ENCODE data around the gene GPR55. TPM values are rescaled to one million over a fixed set of nuclear protein-coding genes. Genes with fewer than 3 reads are reported as not detected.

The GPR55 gene
- total and polyA plus RNA-seq, 2 of the 4 experiments (the other 2 are of a cell fraction): 0.03 TPM; not detected in 1

GRCh38 chr2:230942920-230943896 is 18.2 kb upstream of the GPR55 start:
- ChIA-PET POLR2A (ENCODE audit: unreplicated experiment) (no interaction called here), CTCF (no interaction called here)
- in situ Hi-C loops (cut with MboI; ENCODE audit: low sequenced_read_pairs): no loop called here
- no peak overlapping the region for H2AK9ac ChIP-seq (replicated peaks; ENCODE audit: low read depth, low read length, poor library complexity)
- intact Hi-C loops (cut with micrococcal nuclease): no loop called here
- 52% methylated on average over 4 of the region's 19 CpGs; no CpG with 5 or more reads in 1 of the 2 experiments for WGBS, 2 experiments (ENCODE audit: extremely low coverage in 2 of 2, insufficient read length in 1 of 2)
- no peaks in the 10 kb centered on the region for H3K79me1 ChIP-seq (ENCODE audit: low read depth in 1 of 2, low read length in 2 of 2)
- H3K36me3 ChIP-seq (ENCODE audit: control insufficient read depth, insufficient read depth, low read length): no peaks in the 10 kb centered on the region
- H2AFZ ChIP-seq (replicated peaks; ENCODE audit: low read length, poor library complexity): no peak overlapping the region
- H4K8ac ChIP-seq (ENCODE audit: low read depth in 2 of 2, low read length in 2 of 2): no peak overlapping the region
- H4K91ac ChIP-seq (ENCODE audit: insufficient read depth, low read depth, low read length): no peak overlapping the region
- H3K9me1 ChIP-seq (ENCODE audit: insufficient read depth, low read length): no peaks in the 10 kb centered on the region
- no peaks in the 10 kb centered on the region for H3K4me1 ChIP-seq (ENCODE audit: control insufficient read depth, insufficient read depth, low read length)
- no peak overlapping the region for H3K4me3 ChIP-seq (ENCODE audit: insufficient read depth, low read depth, low read length)
- H3K4ac ChIP-seq (ENCODE audit: low read depth, low read length): no peak overlapping the region
- no peak overlapping the region for H2BK20ac ChIP-seq (ENCODE audit: low read depth, low read length)
- no peak overlapping the region for H2BK120ac ChIP-seq (ENCODE audit: low read depth, low read length)
- H3K56ac ChIP-seq (ENCODE audit: extremely low read depth, insufficient read depth, low read length): no peak overlapping the region
- no peak overlapping the region for H4K5ac ChIP-seq (ENCODE audit: low read depth, low read length)
- H3K23ac ChIP-seq (ENCODE audit: low read depth, low read length): no peak overlapping the region
- no peak overlapping the region for H3K18ac ChIP-seq (ENCODE audit: low read depth, low read length)
- BruUV-seq (replicated peaks): no TSS peak
- no peak overlapping the region for H3K14ac ChIP-seq (replicated peaks; ENCODE audit: low read depth, low read length)
- H3K27me3 ChIP-seq (ENCODE audit: control insufficient read depth, insufficient read depth, low read length): peaks cover 20% of the 10 kb centered on the region
- dilution Hi-C loops (cut with HindIII; ENCODE audit: low sequenced_read_pairs, unreplicated experiment): no loop called here
- DNase-seq (no peak), ATAC-seq (ENCODE audit: low read depth) (no peak)
- no peak overlapping the region for H3K9ac ChIP-seq (ENCODE audit: low read depth, low read length)
- TF ChIP-seq MAFK (IDR thresholded peaks at IDR 0.05; ENCODE audit: low read depth, low read length) (no peak), RFX5 (IDR thresholded peaks at IDR 0.05; ENCODE audit: low read depth, low read length) (no peak), NFE2L2 (IDR thresholded peaks at IDR 0.05; ENCODE audit: low read depth, low read length) (no peak), RAD21 (IDR thresholded peaks at IDR 0.05; ENCODE audit: low read length) (no peak), MAZ (IDR thresholded peaks at IDR 0.05; ENCODE audit: borderline replicate concordance, low read depth, low read length) (no peak), SMC3 (IDR thresholded peaks at IDR 0.05; ENCODE audit: low read depth, low read length) (no peak), FOS (IDR thresholded peaks at IDR 0.05; ENCODE audit: low read depth, low read length) (no peak), POLR2A (IDR thresholded peaks at IDR 0.05; ENCODE audit: low read depth, low read length) (no peak), RCOR1 (IDR thresholded peaks at IDR 0.05; ENCODE audit: insufficient replicate concordance, low read length) (no peak), CHD1 (IDR thresholded peaks at IDR 0.05; ENCODE audit: low read depth, low read length) (no peak), MXI1 (IDR thresholded peaks at IDR 0.05; ENCODE audit: borderline replicate concordance, low read depth, low read length) (no peak), CEBPB (IDR thresholded peaks at IDR 0.05; ENCODE audit: low read depth, low read length) (no peak), BHLHE40 (IDR thresholded peaks at IDR 0.05; ENCODE audit: low read depth, low read length) (no peak)
- TF ChIP-seq, protein P1, sequence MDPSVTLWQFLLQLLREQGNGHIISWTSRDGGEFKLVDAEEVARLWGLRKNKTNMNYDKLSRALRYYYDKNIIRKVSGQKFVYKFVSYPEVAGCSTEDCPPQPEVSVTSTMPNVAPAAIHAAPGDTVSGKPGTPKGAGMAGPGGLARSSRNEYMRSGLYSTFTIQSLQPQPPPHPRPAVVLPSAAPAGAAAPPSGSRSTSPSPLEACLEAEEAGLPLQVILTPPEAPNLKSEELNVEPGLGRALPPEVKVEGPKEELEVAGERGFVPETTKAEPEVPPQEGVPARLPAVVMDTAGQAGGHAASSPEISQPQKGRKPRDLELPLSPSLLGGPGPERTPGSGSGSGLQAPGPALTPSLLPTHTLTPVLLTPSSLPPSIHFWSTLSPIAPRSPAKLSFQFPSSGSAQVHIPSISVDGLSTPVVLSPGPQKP (IDR thresholded peaks at IDR 0.05; ENCODE audit: borderline replicate concordance, low read depth, low read length): no peak
- TF ChIP-seq, protein P2, sequence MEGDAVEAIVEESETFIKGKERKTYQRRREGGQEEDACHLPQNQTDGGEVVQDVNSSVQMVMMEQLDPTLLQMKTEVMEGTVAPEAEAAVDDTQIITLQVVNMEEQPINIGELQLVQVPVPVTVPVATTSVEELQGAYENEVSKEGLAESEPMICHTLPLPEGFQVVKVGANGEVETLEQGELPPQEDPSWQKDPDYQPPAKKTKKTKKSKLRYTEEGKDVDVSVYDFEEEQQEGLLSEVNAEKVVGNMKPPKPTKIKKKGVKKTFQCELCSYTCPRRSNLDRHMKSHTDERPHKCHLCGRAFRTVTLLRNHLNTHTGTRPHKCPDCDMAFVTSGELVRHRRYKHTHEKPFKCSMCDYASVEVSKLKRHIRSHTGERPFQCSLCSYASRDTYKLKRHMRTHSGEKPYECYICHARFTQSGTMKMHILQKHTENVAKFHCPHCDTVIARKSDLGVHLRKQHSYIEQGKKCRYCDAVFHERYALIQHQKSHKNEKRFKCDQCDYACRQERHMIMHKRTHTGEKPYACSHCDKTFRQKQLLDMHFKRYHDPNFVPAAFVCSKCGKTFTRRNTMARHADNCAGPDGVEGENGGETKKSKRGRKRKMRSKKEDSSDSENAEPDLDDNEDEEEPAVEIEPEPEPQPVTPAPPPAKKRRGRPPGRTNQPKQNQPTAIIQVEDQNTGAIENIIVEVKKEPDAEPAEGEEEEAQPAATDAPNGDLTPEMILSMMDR (conservative IDR thresholded peaks at IDR 0.05; ENCODE audit: low read depth, low read length): no peak
- H4K20me1 ChIP-seq (ENCODE audit: insufficient read depth, low read length): no peaks in the 10 kb centered on the region
- no peak overlapping the region for H2BK5ac ChIP-seq (ENCODE audit: low read depth, low read length, poor library complexity, severe bottlenecking)
- no peak overlapping the region for H2BK15ac ChIP-seq (ENCODE audit: low read depth, low read length)
- no peaks in the 10 kb centered on the region for H3K9me3 ChIP-seq (ENCODE audit: control insufficient read depth, insufficient read depth, low read length)
- no peak overlapping the region for H2AK5ac ChIP-seq (ENCODE audit: low read depth, low read length)
- no peak overlapping the region for H3K27ac ChIP-seq (ENCODE audit: insufficient read depth, low read length)
- H3K4me2 ChIP-seq (ENCODE audit: low read depth, low read length): no peak overlapping the region

Measured in IMR-90 (cell line).